ENCODE measurements around the gene MAGI2.

Gene MAGI2

DNA sequence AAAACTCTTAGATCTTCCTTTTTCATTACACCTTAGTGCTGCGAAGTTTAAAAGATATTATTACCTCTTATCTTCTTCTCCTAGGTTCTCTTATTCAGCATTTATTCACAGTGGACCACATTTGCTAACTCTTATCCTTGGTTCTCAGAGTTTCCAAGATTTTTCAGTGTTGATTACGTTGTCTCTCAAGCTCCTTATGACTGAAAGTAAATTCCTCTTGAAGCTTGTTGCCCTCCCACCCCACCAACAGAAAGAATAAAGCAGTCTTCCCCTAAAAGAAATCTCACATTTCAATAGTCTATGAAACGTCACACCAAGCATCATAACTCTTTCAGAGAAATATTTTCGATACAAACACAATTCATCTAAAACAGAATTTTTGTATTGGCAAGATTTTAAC, 362.5 kb downstream of the MAGI2 start:
- Histone ChIP-seq H3K9me3 (ENCODE audit: control insufficient read depth, low read length) (peaks cover 18% of the 10 kb centered on the region), H4K91ac (ENCODE audit: low read length) (no peak overlapping the region), H2BK15ac (ENCODE audit: low read depth, poor library complexity, severe bottlenecking) (no peak overlapping the region), H3K4me3 (ENCODE audit: insufficient read depth in 1 of 2, low read depth in 1 of 2, low read length in 2 of 2) (no peak overlapping the region), H3K23ac (ENCODE audit: low read length in 2 of 2) (no peak overlapping the region), H3K36me3 (ENCODE audit: control insufficient read depth in 1 of 2, insufficient read depth in 2 of 2, low read depth in 1 of 2, low read length in 2 of 2) (no peaks in the 10 kb centered on the region), H3K18ac (ENCODE audit: low read depth in 1 of 2, low read length in 2 of 2) (no peak overlapping the region), H3K27ac (ENCODE audit: low read length, poor library complexity, severe bottlenecking) (no peak overlapping the region), H2BK120ac (ENCODE audit: low read depth, low read length) (no peak overlapping the region), H3K9ac (ENCODE audit: low read length) (no peak overlapping the region), H2AFZ (ENCODE audit: low read depth, low read length) (no peak overlapping the region), H2BK5ac (ENCODE audit: low read depth, low read length, poor library complexity, severe bottlenecking) (no peak overlapping the region), H3K27me3 (ENCODE audit: control insufficient read depth in 1 of 2, insufficient read depth in 1 of 2, low read length in 2 of 2) (no peaks in the 10 kb centered on the region), H3K4ac (ENCODE audit: low read depth in 1 of 2, low read length in 2 of 2) (no peak overlapping the region), H2AK5ac (ENCODE audit: low read length, severe bottlenecking) (no peak overlapping the region), H3K4me2 (ENCODE audit: low read length, poor library complexity, severe bottlenecking) (no peak overlapping the region), H3K79me1 (replicated peaks; ENCODE audit: low read length, poor library complexity, severe bottlenecking) (no peaks in the 10 kb centered on the region), H4K8ac (ENCODE audit: low read length) (no peak overlapping the region), H3K4me1 (ENCODE audit: control insufficient read depth, insufficient read depth, low read depth, low read length) (no peaks in the 10 kb centered on the region), H3K14ac (ENCODE audit: low read length in 2 of 2) (no peak overlapping the region), H2BK12ac (ENCODE audit: low read length in 2 of 2) (no peak overlapping the region)
- DNase-seq, result peak; percentile 14
- 90% methylated on average over 4 of the region's 4 CpGs for WGBS

DNA sequence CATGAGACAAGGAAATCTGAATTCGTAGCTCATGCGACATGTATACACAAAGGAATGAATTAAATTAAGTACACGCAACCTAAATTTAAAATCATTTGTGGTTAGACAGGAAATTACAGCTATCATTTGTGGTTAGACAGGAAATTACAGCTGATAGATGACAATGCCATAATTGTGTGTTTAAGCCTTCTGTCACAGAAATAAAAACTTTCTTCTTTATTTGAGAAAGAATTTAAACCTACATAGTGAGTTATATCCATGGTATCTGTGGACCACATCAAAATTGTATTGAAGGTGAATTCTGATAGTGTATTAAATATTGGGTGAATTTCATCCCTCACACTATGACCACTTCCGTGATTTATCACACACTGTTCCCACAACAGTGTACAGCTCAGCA, 362.9 kb downstream of the MAGI2 start:
- Histone ChIP-seq H3K27ac (ENCODE audit: low read length, poor library complexity, severe bottlenecking) (no peak overlapping the region), H3K79me1 (replicated peaks; ENCODE audit: low read length, poor library complexity, severe bottlenecking) (no peaks in the 10 kb centered on the region), H3K18ac (ENCODE audit: low read depth in 1 of 2, low read length in 2 of 2) (no peak overlapping the region), H3K27me3 (ENCODE audit: control insufficient read depth in 1 of 2, insufficient read depth in 1 of 2, low read length in 2 of 2) (no peaks in the 10 kb centered on the region), H2AFZ (ENCODE audit: low read depth, low read length) (no peak overlapping the region), H2BK5ac (ENCODE audit: low read depth, low read length, poor library complexity, severe bottlenecking) (no peak overlapping the region), H3K23ac (ENCODE audit: low read length in 2 of 2) (no peak overlapping the region), H2AK5ac (ENCODE audit: low read length, severe bottlenecking) (no peak overlapping the region), H3K4ac (ENCODE audit: low read depth in 1 of 2, low read length in 2 of 2) (no peak overlapping the region), H2BK12ac (ENCODE audit: low read length in 2 of 2) (no peak overlapping the region), H3K9me3 (ENCODE audit: control insufficient read depth, low read length) (peaks cover 15% of the 10 kb centered on the region), H3K36me3 (ENCODE audit: control insufficient read depth in 1 of 2, insufficient read depth in 2 of 2, low read depth in 1 of 2, low read length in 2 of 2) (no peaks in the 10 kb centered on the region), H4K8ac (ENCODE audit: low read length) (no peak overlapping the region), H3K4me2 (ENCODE audit: low read length, poor library complexity, severe bottlenecking) (no peak overlapping the region), H3K4me1 (ENCODE audit: control insufficient read depth, insufficient read depth, low read depth, low read length) (no peaks in the 10 kb centered on the region), H2BK15ac (ENCODE audit: low read depth, poor library complexity, severe bottlenecking) (no peak overlapping the region), H4K91ac (ENCODE audit: low read length) (no peak overlapping the region), H2BK120ac (ENCODE audit: low read depth, low read length) (no peak overlapping the region), H3K9ac (ENCODE audit: low read length) (no peak overlapping the region), H3K14ac (ENCODE audit: low read length in 2 of 2) (no peak overlapping the region), H3K4me3 (ENCODE audit: insufficient read depth in 1 of 2, low read depth in 1 of 2, low read length in 2 of 2) (no peak overlapping the region)
- WGBS, result no CpG with 5 or more reads among the region's 4 CpGs
- peak; percentile 32 for DNase-seq

DNA sequence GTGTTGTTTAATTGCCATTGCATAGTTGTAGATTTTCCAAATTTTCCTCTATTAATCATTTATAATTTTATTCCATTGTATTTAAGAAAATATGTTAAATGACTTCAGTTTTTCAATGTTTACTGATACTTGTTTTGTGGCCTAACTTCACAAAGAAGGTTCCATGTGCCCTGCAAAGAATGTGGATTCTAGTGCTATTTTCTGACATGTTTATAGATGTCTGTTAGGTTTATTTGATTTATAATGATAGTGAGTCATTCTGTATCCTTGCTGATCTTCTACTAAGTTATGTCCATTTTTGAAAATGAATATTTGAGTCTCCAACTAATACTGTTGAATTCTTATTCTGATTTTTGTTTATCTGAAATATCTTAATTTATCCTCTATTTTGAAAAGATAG, 369.0 kb downstream of the MAGI2 start:
- no peak overlapping the region for H3K4me3 ChIP-seq (ENCODE audit: insufficient read depth in 1 of 2, low read depth in 1 of 2, low read length in 2 of 2)
- no peak overlapping the region for H4K8ac ChIP-seq (ENCODE audit: low read length)
- peaks cover 7% of the 10 kb centered on the region for H3K9me3 ChIP-seq (ENCODE audit: control insufficient read depth, low read length)
- no peak overlapping the region for H4K91ac ChIP-seq (ENCODE audit: low read length)
- no peak overlapping the region for H3K23ac ChIP-seq (ENCODE audit: low read length in 2 of 2)
- H3K27me3 ChIP-seq (ENCODE audit: control insufficient read depth in 1 of 2, insufficient read depth in 1 of 2, low read length in 2 of 2), result no peaks in the 10 kb centered on the region
- no peaks in the 10 kb centered on the region for H3K4me1 ChIP-seq (ENCODE audit: control insufficient read depth, insufficient read depth, low read depth, low read length)
- H3K36me3 ChIP-seq (ENCODE audit: control insufficient read depth in 1 of 2, insufficient read depth in 2 of 2, low read depth in 1 of 2, low read length in 2 of 2), result no peaks in the 10 kb centered on the region
- no peak overlapping the region for H3K18ac ChIP-seq (ENCODE audit: low read depth in 1 of 2, low read length in 2 of 2)
- peak; percentile 18 for DNase-seq
- no peak overlapping the region for H3K4ac ChIP-seq (ENCODE audit: low read depth in 1 of 2, low read length in 2 of 2)
- no peak overlapping the region for H2BK5ac ChIP-seq (ENCODE audit: low read depth, low read length, poor library complexity, severe bottlenecking)
- H2BK120ac ChIP-seq (ENCODE audit: low read depth, low read length), result no peak overlapping the region
- no peaks in the 10 kb centered on the region for H3K79me1 ChIP-seq (replicated peaks; ENCODE audit: low read length, poor library complexity, severe bottlenecking)
- no peak overlapping the region for H3K4me2 ChIP-seq (ENCODE audit: low read length, poor library complexity, severe bottlenecking)
- H2AFZ ChIP-seq (ENCODE audit: low read depth, low read length), result no peak overlapping the region
- H2BK12ac ChIP-seq (ENCODE audit: low read length in 2 of 2), result no peak overlapping the region
- no peak overlapping the region for H3K14ac ChIP-seq (ENCODE audit: low read length in 2 of 2)
- no peak overlapping the region for H2BK15ac ChIP-seq (ENCODE audit: low read depth, poor library complexity, severe bottlenecking)
- no peak overlapping the region for H3K9ac ChIP-seq (ENCODE audit: low read length)
- no peak overlapping the region for H2AK5ac ChIP-seq (ENCODE audit: low read length, severe bottlenecking)
- no peak overlapping the region for H3K27ac ChIP-seq (ENCODE audit: low read length, poor library complexity, severe bottlenecking)

DNA sequence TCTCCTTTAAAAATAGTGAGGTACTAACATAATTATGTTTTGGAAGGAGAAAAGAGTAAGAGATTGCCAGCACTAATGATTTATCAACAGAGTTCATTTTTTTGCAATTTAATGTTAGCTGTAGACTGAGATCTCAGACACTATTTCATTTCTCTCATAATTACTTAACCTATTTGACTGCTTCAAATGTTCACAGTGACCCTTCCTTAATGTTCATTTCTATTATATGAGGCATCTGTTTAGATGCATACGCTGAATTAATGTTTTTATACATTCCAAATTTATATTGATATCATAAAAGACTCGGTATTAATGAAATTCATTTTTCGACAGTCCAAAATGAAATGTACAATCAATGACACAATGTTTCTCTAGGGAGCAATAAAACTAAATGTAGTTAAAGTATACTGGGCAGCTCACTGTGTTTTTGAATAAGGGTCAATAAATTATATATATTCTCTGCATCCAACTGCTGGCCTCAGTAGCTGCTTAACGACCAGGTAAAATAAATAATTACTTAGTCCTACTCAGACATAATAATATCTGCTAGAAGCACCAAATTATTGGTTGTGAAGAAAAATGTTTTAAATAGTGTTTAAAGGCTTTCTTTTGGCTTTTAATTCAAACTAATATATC, 373.4 kb downstream of the MAGI2 start:
- H3K18ac ChIP-seq (ENCODE audit: low read depth in 1 of 2, low read length in 2 of 2), result no peak overlapping the region
- H3K23ac ChIP-seq (ENCODE audit: low read length in 2 of 2), result no peak overlapping the region
- DNase-seq, result no peak
- no peaks in the 10 kb centered on the region for H3K9me3 ChIP-seq (ENCODE audit: control insufficient read depth, low read length)
- H2BK15ac ChIP-seq (ENCODE audit: low read depth, poor library complexity, severe bottlenecking), result no peak overlapping the region
- no peak overlapping the region for H3K27ac ChIP-seq (ENCODE audit: low read length, poor library complexity, severe bottlenecking)
- no CpG with 5 or more reads among the region's 4 CpGs for WGBS
- H3K9ac ChIP-seq (ENCODE audit: low read length), result no peak overlapping the region
- no peaks in the 10 kb centered on the region for H3K27me3 ChIP-seq (ENCODE audit: control insufficient read depth in 1 of 2, insufficient read depth in 1 of 2, low read length in 2 of 2)
- H2BK12ac ChIP-seq (ENCODE audit: low read length in 2 of 2), result no peak overlapping the region
- no peak overlapping the region for H4K91ac ChIP-seq (ENCODE audit: low read length)
- no peak overlapping the region for H3K4me3 ChIP-seq (ENCODE audit: insufficient read depth in 1 of 2, low read depth in 1 of 2, low read length in 2 of 2)
- no peak overlapping the region for H4K8ac ChIP-seq (ENCODE audit: low read length)
- no peak overlapping the region for H2BK5ac ChIP-seq (ENCODE audit: low read depth, low read length, poor library complexity, severe bottlenecking)
- H3K14ac ChIP-seq (ENCODE audit: low read length in 2 of 2), result no peak overlapping the region
- H2BK120ac ChIP-seq (ENCODE audit: low read depth, low read length), result no peak overlapping the region
- no peaks in the 10 kb centered on the region for H3K4me1 ChIP-seq (ENCODE audit: control insufficient read depth, insufficient read depth, low read depth, low read length)
- no peak overlapping the region for H3K4ac ChIP-seq (ENCODE audit: low read depth in 1 of 2, low read length in 2 of 2)
- H2AK5ac ChIP-seq (ENCODE audit: low read length, severe bottlenecking), result no peak overlapping the region
- no peaks in the 10 kb centered on the region for H3K79me1 ChIP-seq (replicated peaks; ENCODE audit: low read length, poor library complexity, severe bottlenecking)
- no peaks in the 10 kb centered on the region for H3K36me3 ChIP-seq (ENCODE audit: control insufficient read depth in 1 of 2, insufficient read depth in 2 of 2, low read depth in 1 of 2, low read length in 2 of 2)
- H2AFZ ChIP-seq (ENCODE audit: low read depth, low read length), result no peak overlapping the region
- H3K4me2 ChIP-seq (ENCODE audit: low read length, poor library complexity, severe bottlenecking), result no peak overlapping the region
